Left lung (tissue), 10 donors: ENCODE results near the gene IFITM2. TPM values are rescaled to one million over a fixed set of nuclear protein-coding genes. Genes with fewer than 3 reads are reported as not detected.
A peak's percentile ranks its signal among the peaks of the same experiment; 100 is the strongest.
"Not testable (repeated sequence)": the region's sequence is repeated elsewhere in the genome, so short reads cannot be mapped to it uniquely, and the experiment has no call there.

ENCODE experiments used
- ATAC-seq: fragments of 200-7000 bp; cut with Tn5 transposase; one replicate; pipeline ENCODE4 v1.9.1; 2020; ENCODE audit warnings: moderate library complexity
- DNase-seq, 4 donors: peaks; one replicate each; pipeline ENCODE4 v3.0.0-alpha.2; 2013 to 2020
- H3K27ac ChIP-seq, 2 donors: fragments of 200-600 bp; sonication (generic) in 1 of 2; one replicate each; pipeline versions ENCODE4 v1.5.0 to v1.8.0; 2020 to 2021
- H3K27me3 ChIP-seq, 2 donors: fragments of 200-600 bp; sonication (generic) in 1 of 2; one replicate each; pipeline versions ENCODE4 v1.5.0 to v1.8.0; 2020 to 2021
- H3K36me3 ChIP-seq, 2 donors: fragments of 200-600 bp; sonication (generic) in 1 of 2; one replicate each; pipeline versions ENCODE4 v1.5.0 to v1.8.0; 2020 to 2021
- H3K4me1 ChIP-seq, 2 donors: fragments of 200-600 bp; one replicate each; pipeline ENCODE4 v1.8.0; 2021
- H3K4me3 ChIP-seq, 2 donors: fragments of 200-600 bp; sonication (generic) in 1 of 2; one replicate each; pipeline versions ENCODE4 v1.5.0 to v1.8.0; 2020 to 2021; ENCODE audit warnings: mild to moderate bottlenecking in 1 of 2
- H3K9me3 ChIP-seq, 2 donors: fragments of 200-600 bp; sonication (generic) in 1 of 2; one replicate each; pipeline versions ENCODE4 v1.5.0 to v1.8.0; 2020 to 2021
- CTCF ChIP-seq, 2 donors: fragments of 200-600 bp; sonication (generic) in 1 of 2; IDR thresholded peaks; one replicate each; pipeline versions ENCODE4 v1.5.0 to v1.8.0; 2021; ENCODE audit warnings: antibody characterized with exemption in 2 of 2
- intact Hi-C, 2 donors: fragments of 100-400 bp; cut with DNase I; formaldehyde crosslinking; loops; one replicate each; pipeline versions ENCODE4 v1.11.2 to v1.14.2; 2022
- polyA plus RNA-seq, 6 donors: library from polyadenylated mRNA; unstranded; fragments of 120-200 nt; gene quantifications; one replicate each; pipeline ENCODE4 v1.2.1, GENCODE V29; 2013; ENCODE audit not compliant: insufficient read length in 6 of 6
- total RNA-seq, 2 donors: library from RNA; stranded (reverse); fragmentation: NEBNext Ultra II Directional; extraction: Animal tissue kit (Norgen Biotek cat#: 25700); gene quantifications; one replicate each; pipeline ENCODE4 v1.2.1, GENCODE V29; 2021
- donor health status: DM: no; HTN: yes; CAD: no.
- donor health status: DM: no; HTN: no; CAD: no.

IFITM2 gene
- total and polyA plus RNA-seq, 8 donors = 106 to 886 (median 162) TPM

DNA sequence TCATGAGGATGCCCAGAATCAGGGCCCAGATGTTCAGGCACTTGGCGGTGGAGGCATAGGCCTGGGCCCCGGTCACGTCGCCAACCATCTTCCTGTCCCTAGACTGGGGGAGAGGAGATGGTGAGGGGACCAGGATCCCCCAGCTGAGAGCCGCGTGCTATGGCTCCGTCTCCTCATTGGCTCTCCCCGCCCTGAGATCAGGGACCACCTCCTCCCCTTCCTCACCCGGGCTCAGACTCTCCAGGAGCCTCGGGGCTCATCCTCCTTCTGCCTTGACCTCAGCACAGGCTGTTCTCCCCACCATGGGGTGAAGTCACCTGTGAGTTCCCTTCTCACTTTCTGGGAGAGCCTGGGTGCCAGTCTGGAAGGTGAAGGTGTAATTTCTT, 12.3 kb downstream of the IFITM2 start:
- Histone ChIP-seq H3K4me1 (peaks cover 17 to 53% of the 10 kb centered on the region in 2 donors), H3K4me3 (peak overlapping the region; percentile 59 to 83), H3K27ac (peak overlapping the region; percentile 86 to 95), H3K36me3 (peaks cover 0 to 13% of the 10 kb centered on the region in 2 donors)
- intact Hi-C loops, H3K9me3 ChIP-seq, H3K27me3 ChIP-seq: not testable (repeated sequence)
- DNase-seq = peak in 2 of 4 donors; percentile 32 to 41
- ATAC-seq = peak; percentile 3

- H3K4me3 ChIP-seq = no peak overlapping the region
- intact Hi-C loops = no loop called here
- peak in 2 of 4 donors; percentile 20 to 27 for DNase-seq
Measured at GRCh38 chr11:324156-324555, 16.5 kb downstream of the IFITM2 start.

DNA sequence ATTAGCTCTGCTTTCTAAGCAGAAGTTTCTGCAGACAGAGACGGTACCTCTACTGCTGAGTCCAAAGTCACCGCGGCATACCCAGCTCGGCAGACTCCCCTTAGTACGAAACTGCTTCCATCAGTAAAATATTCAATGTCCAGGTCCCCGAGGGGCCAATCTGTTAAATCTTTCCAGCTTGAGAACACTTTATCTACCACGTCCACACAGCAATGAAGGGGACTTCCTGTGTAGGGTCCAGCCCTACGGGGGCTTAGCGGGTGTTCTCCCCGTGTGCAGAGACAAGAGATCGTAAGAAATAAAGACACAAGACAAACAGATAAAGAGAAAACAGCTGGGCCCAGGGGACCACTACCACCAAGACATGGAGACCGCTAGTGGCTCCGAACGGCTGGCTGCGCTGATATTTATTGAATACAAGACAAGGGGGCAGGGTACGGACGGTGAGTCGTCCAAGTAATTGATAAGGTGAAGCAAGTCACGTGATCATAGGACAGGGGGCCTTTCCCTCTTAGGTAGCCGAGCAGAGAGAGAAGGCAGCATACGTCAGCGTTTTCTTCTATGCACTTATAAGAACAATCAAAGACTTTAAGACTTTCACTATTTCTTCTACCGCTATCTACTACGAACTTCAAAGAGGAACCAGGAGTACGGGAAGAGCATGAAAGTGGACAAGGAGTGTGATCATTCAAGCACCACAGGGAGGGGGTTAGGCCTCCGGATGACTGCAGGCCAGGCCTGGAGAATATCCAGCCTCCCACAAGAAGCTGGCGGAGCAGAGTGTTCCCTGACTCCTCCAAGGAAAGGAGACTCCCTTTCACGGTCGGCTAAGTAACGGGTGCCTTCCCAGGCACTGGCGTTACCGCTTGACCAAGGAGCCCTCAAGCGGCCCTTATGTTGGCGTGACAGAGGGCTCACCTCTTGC, 17.2 kb downstream of the IFITM2 start:
- Histone ChIP-seq H3K4me1 (peaks cover 24 to 56% of the 10 kb centered on the region in 2 donors), H3K27ac (peak overlapping the region; percentile 42 to 79)
- H3K4me3 ChIP-seq, H3K27me3 ChIP-seq, intact Hi-C loops, H3K9me3 ChIP-seq, ATAC-seq, H3K36me3 ChIP-seq: not testable (repeated sequence)
- DNase-seq = peak in 2 of 4 donors; percentile 12 to 46

More at GRCh38 chr11:324156-324555, 16.5 kb downstream of the IFITM2 start:
- H3K9me3 ChIP-seq = no peaks in the 10 kb centered on the region
- H3K27ac ChIP-seq = peak overlapping the region; percentile 42 to 79
- peaks cover 24 to 56% of the 10 kb centered on the region in 2 donors for H3K4me1 ChIP-seq
- no peaks in the 10 kb centered on the region for H3K27me3 ChIP-seq
- no peaks in the 10 kb centered on the region for H3K36me3 ChIP-seq
- no peak for ATAC-seq
- no peak for TF ChIP-seq CTCF (IDR thresholded peaks at IDR 0.05)

DNA sequence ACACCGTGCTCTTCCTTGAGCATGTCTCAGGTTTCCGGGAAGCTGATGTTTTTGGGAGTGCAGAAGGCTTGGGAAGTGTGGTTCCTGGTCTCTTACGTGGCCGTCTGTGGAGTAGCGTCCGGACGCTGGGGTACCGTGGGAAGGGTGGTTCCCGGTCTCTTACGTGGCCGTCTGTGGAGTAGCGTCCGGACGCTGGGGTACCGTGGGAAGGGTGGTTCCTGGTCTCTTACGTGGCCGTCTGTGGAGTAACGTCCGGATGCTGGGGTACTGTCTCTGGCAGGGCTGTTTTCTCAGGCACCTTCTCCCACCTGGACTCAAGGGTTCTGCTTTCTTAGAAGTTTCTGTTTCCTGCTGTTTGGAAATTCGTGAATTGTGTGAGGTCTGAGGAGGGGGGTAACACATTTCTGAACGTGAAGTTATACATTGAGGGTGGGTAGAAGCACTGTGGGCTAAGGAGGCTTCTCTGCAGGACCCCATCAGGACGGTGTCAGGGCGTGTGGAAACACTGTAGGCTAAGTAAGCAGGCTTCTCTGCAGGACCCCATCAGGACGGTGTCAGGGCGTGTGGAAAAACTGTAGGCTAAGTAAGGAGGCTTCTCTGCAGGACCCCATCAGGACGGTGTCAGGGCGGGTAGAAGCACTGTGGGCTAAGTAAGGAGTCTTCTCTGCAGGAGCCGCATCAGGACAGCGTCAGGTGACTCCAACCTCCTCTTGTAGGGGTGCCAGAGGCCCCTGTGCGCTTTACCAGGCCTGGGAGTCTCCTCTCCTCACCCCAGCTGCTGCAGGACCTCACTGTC, 18.4 kb downstream of the IFITM2 start:
- TF ChIP-seq CTCF (IDR thresholded peaks at IDR 0.05) = no peak
- Histone ChIP-seq H3K27me3 (no peaks in the 10 kb centered on the region), H3K4me1 (peaks cover 24 to 56% of the 10 kb centered on the region in 2 donors), H3K36me3 (no peaks in the 10 kb centered on the region), H3K4me3 (peak overlapping the region in 1 of 2 donors; percentile 10), H3K27ac (peak overlapping the region; percentile 81 to 97), H3K9me3 (no peaks in the 10 kb centered on the region)
- ATAC-seq = no peak
- DNase-seq = peak in 2 of 4 donors; percentile 26 to 70
- intact Hi-C loops = no loop called here

GRCh38 chr11:326592-326841, 18.9 kb downstream of the IFITM2 start:
- Histone ChIP-seq H3K9me3 (no peaks in the 10 kb centered on the region), H3K27ac (peak overlapping the region; percentile 81 to 97), H3K4me1 (peaks cover 24 to 56% of the 10 kb centered on the region in 2 donors), H3K27me3 (no peaks in the 10 kb centered on the region), H3K36me3 (no peaks in the 10 kb centered on the region), H3K4me3 (peak overlapping the region in 1 of 2 donors; percentile 10)
- ATAC-seq (no peak), DNase-seq (no peak)
- no peak for TF ChIP-seq CTCF (IDR thresholded peaks at IDR 0.05)
- intact Hi-C loops = no loop called here
